ENCODE data around the gene PAOX.
"Not testable (repeated sequence)": the region's sequence is repeated elsewhere in the genome, so short reads cannot be mapped to it uniquely, and the experiment has no call there.

The PAOX gene

DNA sequence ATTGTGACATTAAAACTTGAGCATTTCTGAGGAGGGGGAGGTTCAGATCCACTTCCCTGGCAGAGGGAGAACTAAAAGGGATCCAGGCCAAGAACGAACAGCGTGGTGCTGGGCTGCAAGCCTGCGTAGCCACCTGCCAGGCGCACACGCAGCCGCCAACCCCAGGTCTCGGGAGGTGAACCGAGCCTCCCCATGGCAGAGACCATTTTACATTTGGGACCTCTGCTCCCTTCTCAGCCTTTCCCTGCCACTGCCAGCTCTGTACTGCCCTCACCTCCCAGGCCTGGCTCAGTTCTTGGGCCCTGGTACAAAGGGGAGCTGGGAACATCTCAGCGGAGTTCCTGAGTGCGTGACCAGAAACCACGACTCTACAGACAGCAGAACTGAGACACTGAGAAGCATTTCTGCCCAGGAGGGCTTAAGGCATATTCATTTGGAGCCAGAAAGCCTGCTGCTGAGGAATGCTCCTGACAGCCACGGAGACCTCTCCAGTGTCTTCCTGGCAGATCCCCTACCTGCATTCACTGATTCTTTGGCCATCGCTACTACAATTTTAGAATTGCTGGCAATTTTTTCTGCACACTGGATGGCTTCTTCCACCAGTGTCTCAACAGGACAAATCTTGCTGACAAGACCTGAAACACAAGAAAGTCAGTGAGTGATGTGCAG lies 13.5 kb upstream of the PAOX start:
- DNase-seq, result no peak

DNA sequence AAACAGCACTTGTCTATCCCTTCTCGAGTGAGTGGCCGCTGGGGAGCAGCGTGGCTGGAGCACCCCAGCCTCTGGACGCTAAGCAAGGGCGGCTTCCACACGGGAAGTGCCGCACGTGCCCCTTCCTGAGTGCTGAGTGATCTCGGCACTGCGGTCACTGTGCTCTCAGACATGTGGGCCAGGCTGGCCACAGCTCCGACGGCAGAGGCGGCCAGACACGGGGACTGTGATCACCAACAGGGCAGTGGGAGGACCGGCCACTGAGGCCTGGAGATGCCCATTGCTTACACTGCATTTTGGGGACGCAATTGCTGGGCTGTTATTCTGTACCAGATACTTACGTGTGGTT lies 13.0 kb upstream of the PAOX start:
- no peak for DNase-seq

DNA sequence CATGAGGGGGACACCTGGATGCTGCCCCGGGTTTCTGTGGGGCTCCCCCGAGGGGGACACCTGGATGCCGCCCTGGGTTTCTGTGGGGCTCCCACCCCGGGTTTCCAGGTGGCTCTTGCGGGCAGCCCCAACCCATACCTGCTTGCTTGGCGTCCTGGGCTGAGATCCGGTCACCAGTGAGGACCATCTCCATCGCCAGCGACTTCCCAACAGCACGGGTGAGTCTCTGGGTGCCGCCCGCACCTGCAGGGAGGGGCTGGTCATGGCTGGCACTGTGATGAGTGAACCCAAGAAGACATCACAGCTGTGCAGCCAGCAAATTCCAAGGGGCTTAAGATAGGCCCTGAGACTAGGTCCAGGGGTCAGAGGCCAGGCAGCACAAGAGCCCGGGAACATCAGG lies 12.3 kb upstream of the PAOX start:
- no peak for DNase-seq

DNA sequence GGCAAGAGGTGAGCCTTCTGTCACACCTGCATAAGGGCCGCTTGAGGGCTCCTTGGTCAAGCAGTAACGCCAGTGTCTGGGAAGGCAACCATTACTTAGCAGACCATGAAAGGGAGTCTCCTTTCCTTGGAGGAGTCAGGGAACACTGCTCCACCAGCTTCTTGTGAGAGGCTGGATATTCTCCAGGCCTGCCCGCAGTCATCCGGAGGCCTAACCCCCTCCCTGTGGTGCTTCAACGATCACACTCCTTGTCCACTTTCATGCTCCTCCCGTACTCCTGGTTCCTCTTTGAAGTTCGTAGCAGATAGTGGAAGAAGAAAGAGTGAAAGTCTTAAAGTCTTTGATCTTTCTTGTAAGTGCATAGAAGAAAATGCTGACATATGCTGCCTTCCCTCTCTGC lies 11.6 kb upstream of the PAOX start:
- not testable (repeated sequence) for DNase-seq

DNA sequence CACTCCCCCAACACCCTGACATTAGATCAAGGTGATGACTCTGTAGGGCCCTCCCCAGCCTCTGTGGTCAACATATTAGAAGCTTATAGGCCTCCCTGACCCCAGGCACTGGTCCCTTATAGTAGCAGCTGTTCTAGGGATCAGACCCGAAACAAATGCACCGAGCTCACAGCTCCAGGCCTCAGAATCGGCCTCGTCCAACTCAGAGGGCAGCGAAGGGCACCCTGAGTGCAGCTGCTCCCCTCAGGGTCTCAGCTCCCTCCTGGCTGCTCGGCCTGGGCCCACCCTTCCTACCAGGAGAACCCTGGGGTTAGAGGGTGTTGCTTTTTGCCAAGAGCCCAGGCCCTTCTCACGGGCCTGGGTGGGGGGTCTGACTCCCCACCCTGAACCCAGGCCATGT lies 10.9 kb upstream of the PAOX start:
- no peak for DNase-seq

DNA sequence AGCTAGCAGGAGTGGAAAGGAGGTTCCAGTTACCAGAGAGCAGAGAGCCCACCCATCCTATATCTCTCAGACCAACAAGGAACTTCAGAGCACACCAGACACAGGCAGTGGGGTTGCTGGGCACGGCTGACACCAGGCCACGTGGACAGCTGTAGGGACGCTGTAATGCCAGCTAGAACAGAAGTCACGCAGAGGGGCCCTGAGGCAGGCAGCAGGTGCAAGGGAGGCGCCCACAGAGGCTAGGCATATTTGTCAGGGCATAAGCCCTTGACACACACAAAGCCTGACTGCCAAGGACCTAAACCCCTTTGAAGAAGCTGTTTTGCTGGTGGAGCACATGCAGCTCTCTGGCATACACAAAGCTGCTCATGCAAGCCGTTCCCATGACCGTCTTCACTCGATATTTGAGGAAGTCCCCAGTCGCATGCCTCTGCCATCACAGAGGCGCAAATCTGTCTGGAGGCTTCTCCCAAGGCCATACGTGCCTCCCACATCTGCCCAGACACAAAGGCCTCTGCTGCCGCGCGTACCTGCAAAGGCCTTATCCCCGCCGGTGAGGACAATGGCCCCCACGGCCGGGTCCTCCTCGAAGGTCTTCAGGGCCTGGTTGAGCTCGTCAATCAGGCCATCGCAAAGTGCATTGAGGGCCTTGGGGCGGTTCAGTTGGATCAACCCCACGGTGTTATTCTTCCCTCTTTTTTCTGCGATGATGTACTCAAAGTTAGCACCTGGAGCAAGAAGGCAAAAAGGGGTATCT lies 8.9 kb upstream of the PAOX start:
- DNase-seq, result no peak

DNA sequence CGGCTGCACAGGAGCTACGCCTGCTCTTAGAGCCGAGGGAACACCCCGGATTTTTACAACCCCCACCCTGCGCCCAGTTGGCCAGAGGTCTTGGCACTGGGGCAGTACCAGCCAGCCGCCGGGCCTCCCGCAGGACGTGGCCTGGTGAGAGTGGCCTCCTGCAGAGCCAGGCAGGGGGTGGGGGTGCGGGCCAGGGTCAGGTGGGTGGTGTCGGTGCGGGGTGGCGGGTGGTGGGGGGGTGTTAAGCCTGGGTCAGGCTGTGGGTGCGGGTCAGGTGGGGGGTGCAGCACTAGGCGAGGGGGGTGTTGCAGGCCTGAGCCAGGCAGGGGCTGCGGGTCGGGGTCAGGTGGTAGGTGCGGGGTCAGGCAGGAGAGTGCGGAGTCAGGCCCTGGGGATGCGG lies 6.6 kb upstream of the PAOX start:
- DNase-seq, result no peak

DNA sequence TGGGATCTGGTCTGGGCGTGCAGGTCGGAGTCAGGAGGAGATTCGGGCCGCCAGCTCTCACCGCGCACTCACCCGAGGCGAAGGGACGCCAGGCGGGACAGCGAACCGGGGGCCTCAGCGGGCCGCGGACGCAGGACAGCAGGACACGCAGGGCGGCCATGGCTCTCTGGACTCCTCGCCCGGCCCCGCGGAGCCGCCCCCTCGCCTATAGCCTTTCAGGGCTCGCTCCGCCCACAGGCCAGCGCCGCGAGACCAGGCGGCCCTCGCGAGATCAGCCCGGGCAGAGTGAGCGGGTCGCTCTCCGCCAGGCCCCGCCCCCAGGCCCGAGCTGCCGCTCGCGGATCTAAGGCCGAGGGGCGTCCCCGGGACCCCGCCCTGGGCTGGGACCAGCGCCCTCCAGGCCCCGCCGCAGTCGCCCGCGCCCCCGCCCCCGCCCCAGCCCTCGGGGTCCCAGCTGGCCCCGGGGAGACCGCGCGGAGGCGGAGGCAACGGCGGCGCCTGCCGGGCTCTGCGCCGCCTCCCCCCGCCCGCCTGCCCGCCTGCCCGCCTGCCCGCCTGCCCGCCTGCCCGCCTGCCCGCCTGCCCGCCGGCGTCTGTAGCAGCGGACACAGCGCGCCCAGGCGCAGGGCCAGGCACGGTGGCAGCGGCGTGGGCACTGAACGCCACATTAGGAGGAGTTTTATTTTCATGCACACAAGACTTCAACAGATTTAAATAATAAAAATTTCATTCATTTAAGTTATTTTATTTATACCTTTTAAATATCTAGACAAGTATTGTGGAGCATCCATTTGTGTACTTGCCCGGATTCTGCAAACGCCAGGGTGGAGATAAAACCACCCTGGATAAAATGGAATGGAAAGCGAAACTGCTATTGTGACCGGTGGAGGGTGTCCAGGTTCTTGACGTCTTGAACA lies 5.6 kb upstream of the PAOX start, which contains the start of gene ECHS1:
Gene ECHS1, minus strand, starts transcription at position 181 of the 917 bp plus-strand sequence. Its CDS starts 21 bp downstream, at position 160.
- DNase-seq, result peak; percentile 89

DNA sequence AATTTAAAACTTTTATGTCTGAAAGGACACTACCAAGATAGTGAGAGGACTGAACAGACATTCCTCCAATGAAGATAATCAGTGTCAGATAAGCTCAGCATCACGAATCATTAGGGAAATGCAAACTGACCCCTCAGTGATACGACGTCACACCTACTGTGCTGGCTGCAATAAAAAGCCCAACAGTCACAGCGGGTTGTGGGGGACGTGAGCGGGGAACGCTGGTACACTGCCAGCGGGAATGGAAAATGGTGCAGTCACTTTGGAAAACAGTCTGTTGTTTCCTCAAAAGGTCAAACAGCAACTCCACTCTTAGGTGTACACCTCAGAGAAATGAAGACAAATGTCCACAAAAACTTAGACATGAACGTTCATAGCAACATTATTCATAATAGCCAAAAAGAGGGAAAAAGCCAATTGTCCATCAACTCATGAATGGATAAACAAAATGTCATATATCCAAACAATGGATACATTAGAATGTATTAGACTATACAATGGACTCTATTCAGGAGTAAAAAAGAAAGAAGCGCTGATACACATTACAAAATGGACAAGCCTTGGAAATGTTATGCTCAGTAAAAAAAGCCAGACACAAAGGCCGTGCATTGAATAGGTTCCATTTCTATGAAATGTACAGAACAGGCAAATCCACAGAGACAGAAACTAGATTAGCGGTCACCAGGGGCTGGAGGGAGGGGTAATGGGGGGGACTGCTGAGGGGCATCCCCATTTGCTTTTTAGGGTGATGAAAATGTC lies 3.5 kb upstream of the PAOX start:
- DNase-seq, result no peak

DNA sequence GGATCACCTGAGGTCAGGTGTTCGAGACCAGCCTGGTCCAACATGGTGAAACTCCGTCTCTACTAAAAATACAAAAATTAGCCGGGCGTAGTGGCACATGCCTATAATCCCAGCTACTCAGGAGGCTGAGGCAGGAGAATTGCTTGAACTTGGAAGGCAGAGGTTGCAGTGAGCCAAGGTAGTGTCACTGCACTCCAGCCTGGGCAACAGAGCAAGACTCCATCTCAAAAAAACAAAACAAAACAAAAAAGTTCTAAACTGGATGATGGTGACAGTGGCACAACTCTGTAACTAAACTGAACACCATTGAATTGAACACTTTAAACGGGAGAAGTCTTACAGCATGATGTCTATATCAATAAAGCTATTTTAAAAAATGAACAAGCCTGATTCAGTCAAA lies 2.9 kb upstream of the PAOX start:
- DNase-seq, result not testable (repeated sequence)

DNA sequence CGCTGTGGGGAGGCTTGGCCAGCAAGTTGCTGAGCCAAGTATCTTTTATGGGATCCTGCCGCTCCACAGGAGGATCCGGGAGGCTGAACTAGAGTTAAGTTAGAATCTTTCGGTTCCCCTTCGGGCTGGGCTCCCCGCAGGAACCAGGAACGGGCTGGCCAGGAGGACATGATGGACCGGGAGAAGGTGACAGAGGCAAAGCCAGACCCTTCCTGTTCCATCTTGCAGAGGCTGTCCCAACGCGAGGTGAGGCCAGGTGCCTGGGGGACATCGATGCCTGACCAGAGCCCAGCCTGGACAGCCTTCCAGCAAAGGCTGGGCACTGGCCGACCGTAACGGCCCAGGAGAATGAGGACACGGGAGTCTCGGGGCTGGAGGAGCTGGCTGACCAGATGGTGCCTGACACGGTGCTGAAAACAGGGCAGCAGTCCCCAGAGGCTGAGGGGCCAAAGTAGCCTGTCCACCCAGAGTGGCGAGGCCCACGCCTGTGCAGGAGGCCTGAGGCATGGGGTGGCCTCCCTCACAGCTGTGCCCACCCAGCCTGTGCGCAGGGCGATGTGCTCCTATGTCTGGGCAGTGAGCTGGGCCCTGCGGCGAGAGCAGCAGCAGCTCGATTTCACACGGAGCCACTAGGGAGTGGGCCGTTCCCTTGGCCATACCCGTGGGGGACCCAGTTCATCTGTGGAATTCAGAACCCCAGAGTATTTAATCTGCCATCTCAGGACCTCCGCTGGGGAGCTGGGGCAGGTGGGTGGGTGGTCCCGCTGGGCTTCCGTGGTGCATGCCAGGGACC lies 1.8 kb upstream of the PAOX start:
- no peak for DNase-seq

DNA sequence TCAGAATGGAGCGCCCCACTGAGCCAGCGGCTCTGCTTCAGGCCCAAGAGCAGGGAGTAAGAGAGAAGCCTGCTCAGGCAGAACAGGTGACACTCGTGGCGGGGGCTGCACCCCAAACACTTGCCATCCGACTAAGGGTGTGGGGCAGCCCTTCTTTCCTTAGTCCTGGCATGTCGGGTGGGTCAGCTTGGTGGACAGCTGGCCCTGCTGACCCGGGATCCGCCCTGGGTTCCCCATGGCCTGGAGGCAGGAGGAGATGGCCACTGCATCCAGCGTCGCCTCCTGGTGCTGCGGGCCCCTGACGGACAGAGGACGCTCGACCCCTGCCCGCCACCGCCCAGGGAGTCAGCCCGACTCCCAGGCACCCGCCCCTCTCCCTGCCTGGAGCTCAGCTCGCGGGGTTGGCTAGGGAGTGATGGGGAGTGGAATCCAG lies 1.2 kb upstream of the PAOX start:
- no peak for DNase-seq

DNA sequence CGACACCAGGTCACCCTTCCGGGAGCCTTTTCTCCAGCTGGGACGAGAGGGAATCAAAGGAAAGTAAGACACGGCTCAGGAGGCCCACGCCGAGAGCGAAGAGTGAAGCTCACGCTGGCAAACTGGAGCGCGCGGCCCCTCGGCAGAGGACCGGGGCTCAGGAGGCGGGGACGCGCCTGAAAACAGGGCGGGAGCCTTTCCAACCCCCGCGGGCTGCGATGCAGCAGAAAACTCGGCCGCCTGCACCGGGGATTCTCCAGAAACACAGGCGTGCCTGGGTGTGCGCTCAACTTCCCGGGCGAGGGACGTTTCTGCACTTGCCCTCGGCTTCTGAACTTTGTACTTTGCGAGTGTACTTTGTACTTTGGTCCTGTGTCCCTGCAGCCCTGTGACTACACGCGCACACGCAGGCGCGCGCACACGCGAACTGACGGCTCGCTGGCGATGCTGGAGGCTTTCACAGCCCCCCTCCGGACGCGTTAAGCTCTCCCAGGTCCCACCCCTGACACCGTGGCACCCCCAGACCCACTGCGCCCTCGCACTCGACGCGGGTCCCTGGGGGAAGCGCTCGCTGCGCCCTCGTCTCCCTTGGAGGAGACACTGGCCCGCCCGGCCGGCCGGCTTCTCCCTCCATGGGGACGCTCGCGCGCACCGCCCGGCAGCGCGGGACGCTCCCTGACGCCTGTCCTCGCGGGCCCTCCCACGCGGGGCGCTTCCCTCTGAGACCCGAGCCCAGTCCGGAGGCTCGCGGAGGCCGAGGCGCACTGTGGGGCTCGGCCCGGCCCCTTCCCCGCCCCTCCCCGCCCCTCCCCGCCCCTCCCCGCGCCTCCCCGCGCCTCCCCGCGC lies 588 bp upstream of the PAOX start:
- peak; percentile 53 for DNase-seq

DNA sequence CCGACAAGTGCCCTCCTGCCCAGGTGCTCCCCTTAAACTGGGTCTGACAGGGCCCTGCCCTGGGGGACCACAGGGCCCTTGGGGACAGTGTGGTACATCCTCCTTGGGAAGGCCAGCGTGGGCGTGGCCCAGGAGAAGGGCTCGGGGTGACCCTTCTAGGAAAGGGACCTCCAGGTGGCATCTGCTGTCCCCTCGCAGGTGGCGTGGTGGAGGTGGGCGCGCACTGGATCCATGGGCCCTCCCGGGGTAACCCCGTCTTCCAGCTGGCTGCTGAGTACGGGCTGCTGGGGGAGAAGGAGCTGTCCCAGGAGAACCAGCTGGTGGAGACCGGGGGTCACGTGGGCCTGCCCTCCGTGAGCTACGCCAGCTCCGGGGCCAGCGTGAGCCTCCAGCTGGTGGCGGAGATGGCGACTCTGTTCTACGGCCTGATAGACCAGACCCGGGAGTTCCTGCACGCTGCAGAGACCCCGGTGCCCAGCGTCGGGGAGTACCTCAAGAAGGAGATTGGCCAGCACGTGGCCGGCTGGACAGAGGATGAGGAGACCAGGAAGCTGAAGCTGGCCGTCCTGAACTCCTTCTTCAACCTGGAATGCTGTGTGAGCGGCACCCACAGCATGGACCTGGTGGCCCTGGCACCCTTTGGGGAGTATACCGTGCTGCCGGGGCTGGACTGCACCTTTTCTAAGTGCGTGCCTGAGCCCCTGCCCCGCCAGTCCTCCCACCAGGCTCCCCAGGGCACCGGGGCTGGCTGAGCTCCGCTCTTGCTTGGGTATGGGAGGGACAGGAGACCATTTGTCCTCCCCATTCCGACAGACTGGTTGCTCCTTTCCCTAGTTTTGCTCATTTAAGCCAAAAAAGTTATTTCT lies 972 bp downstream of the PAOX start:
- no peak for DNase-seq

DNA sequence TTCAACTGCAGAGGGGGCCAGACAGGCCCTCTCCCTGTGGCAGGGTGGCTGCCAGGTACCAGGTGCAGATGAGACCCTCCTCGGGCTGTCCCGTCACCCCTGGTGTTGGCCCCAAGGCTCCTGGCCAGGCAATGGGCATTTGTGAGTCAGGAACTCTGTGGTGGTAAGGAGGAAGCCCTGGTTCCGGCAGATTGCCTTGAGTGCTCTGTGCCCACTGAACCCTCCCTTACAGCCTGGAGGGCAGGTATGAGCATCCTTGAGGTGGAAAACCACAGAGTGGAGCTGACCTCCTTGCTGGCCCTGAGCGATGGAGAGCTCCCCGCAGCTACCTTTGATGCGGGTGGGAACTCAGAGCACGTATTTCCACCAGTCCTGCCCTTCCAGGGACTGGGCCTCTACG lies 2.0 kb downstream of the PAOX start:
- no peak for DNase-seq

DNA sequence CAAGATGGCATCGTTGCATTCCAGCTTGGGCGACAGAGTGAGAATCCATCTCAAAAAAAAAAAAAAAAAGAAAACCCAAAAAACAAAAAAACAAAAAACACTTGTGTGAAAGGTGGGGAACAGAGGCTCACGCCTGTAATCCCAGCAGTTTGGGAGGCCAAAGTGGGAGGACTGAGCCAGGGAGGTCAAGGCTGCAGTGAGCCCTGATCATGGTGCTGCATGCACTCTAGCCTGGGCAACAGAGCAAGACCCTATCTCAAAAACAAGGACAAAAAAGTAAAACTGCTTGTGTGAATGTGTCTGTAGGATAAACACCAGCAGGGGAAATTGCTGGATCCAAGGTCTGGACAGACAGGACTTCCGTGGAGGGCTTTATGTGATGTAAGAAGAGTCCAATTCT lies 4.5 kb downstream of the PAOX start:
- no peak for DNase-seq

DNA sequence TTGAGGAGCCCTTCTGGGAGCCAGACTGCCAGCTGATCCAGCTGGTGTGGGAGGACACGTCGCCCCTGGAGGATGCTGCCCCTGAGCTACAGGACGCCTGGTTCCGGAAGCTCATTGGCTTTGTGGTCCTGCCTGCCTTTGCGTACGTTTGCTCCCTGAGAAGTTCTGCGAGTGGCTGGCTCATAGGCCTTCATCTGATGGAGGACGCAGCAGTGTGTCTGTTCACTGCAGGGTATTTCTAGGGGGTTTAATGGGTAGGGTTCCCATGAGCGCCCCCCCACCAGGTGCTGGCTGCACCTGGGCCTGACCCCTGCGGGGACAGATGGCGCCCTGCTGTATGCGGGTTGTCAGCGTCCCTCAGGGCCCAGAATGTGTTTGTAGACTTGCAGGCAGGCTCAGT lies 5.0 kb downstream of the PAOX start:
- DNase-seq, result no peak

DNA sequence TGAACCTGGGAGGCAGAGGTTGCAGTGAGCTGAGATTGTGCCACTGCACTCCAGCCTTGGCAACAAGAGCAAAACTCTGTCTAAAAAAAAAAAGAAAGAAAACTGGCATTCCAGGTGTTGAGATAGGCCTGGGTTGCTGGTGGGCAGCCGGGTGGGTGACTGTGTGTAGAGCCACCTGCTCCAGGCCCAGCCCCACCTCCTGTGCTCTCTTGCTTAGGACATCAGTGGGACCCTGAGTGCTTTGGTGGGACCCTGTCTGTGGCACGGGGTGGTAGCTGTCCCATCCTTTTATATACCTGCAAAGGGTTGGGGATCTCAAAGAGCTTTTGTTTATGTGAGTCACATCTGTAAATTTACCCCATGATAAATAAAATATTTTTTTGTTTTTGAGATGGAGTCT lies 6.2 kb downstream of the PAOX start:
- no peak for DNase-seq

DNA sequence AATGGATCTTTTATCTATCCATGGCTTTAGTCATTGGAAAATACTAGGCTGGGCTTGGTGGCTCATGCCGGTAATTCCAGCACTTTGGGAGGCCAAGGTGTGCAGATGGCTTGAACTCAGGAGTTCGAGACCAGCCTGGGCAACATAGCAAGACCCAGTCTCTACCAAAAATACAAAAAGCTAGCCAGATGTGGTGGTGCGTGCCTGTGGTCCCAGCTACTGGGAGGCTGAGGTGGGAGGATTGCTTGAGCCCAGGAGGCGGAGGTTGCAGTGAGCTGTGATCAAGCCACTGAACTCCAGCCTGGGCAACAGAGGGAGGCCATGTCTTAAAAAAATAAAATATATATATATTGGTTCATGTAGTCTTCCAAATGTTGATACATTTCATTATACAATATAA lies 7.9 kb downstream of the PAOX start:
- not testable (repeated sequence) for DNase-seq

Measured in activated CD4-positive, alpha-beta T cell treated with anti-CD3 and anti-CD28 coated beads, Interleukin-2, amount 50 U/mL, for 1 hour (primary cell).